ENCODE data around the gene MYO1F.

MYO1F gene

GRCh38 chr19:8489561-8490394, 87.5 kb downstream of the MYO1F start:
- DNase-seq: no peak

- no peak for DNase-seq
Observed at GRCh38 chr19:8488365-8488764, 88.9 kb downstream of the MYO1F start.

GRCh38 chr19:8487137-8487851, 89.9 kb downstream of the MYO1F start:
- DNase-seq: peak; percentile 70

GRCh38 chr19:8486661-8487136, 90.5 kb downstream of the MYO1F start:
- no peak for DNase-seq

GRCh38 chr19:8485561-8486371, 91.5 kb downstream of the MYO1F start:
- no peak for DNase-seq

GRCh38 chr19:8484331-8484894, 92.8 kb downstream of the MYO1F start:
- DNase-seq: no peak

- DNase-seq: no peak
Observed at GRCh38 chr19:8483165-8483564, 94.1 kb downstream of the MYO1F start.

- no peak for DNase-seq
Observed at GRCh38 chr19:8482696-8483095, 94.5 kb downstream of the MYO1F start.

- DNase-seq: no peak
Observed at GRCh38 chr19:8481616-8482015, 95.6 kb downstream of the MYO1F start.

GRCh38 chr19:8481201-8481600, 96.0 kb downstream of the MYO1F start:
- DNase-seq: no peak

GRCh38 chr19:8478598-8478997, 98.6 kb downstream of the MYO1F start:
- DNase-seq: no peak

- no peak for DNase-seq
Observed at GRCh38 chr19:8477889-8478288, 99.4 kb downstream of the MYO1F start.

- no peak for DNase-seq
Observed at GRCh38 chr19:8476524-8476923, 100.7 kb downstream of the MYO1F start.

GRCh38 chr19:8475005-8475404, 102.2 kb downstream of the MYO1F start:
- no peak for DNase-seq

GRCh38 chr19:8473648-8474476, 103.4 kb downstream of the MYO1F start:
- peak; percentile 38 for DNase-seq

Measured in activated CD4-positive, alpha-beta T cell treated with anti-CD3 and anti-CD28 coated beads, Interleukin-10, Interleukin-2, amounts not matched to agents 100 ng/mL and 50 ng/mL, durations not matched to agents 16 hours and 8 hours (primary cell).